HEK293 (cell line): ENCODE data around the gene FOXK2.

Source experiments
- CTCF ChIA-PET: fragments of 350-600 bp; formaldehyde crosslinking; extraction: SDS; loops from one replicate; lab custom pipeline; 2021; ENCODE audit warnings: antibody characterized with exemption; lab: Yijun Ruan, JAX
- POLR2A ChIA-PET: fragments of 300-600 bp; formaldehyde crosslinking; extraction: SDS; loops from one replicate; lab custom pipeline; 2020; ENCODE audit warnings: antibody characterized with exemption, inconsistent platforms; lab: Yijun Ruan, JAX
- H3K27ac ChIP-seq: fragments of 200-500 bp; sonication (Bioruptor generic); 2 replicates; pipeline ENCODE4 v1.5.1; 2014; ENCODE audit warnings: low read depth, low read length, control low read depth, inconsistent platforms; ENCODE audit errors: extremely low read depth
- H3K36me3 ChIP-seq, 2 experiments: fragments of 200-500 bp in 1 of 2; sonication (Bioruptor generic) in 1 of 2; 1 replicate in 1 of 2; 2 replicates in 1 of 2; pipeline ENCODE4 v1.5.1; 2014 to 2017; ENCODE audit warnings: inconsistent platforms in 2 of 2, low read length in 2 of 2; ENCODE audit not compliant: control insufficient read depth in 2 of 2, insufficient read depth in 1 of 2
- H3K4me1 ChIP-seq: fragments of 200-500 bp; sonication (Bioruptor generic); 2 replicates; pipeline ENCODE4 v1.5.1; 2014; ENCODE audit warnings: mild to moderate bottlenecking, low read length, inconsistent platforms; ENCODE audit not compliant: control insufficient read depth, insufficient read depth
- H3K4me3 ChIP-seq: 2 replicates; pipeline ENCODE4 v1.5.1; 2011; ENCODE audit warnings: low read depth, mild to moderate bottlenecking, control low read depth, low read length, moderate library complexity
- H3K9me3 ChIP-seq: fragments of 200-500 bp; sonication (Bioruptor generic); 2 replicates; pipeline ENCODE4 v1.5.1; 2014; ENCODE audit warnings: low read depth, low read length, inconsistent platforms; ENCODE audit not compliant: control insufficient read depth, insufficient read depth
- KLF10 ChIP-seq: fragments of 450-650 bp; IDR thresholded peaks from 2 replicates; pipeline ENCODE4 v1.5.1; 2018; ENCODE audit warnings: missing biosample characterization, mild to moderate bottlenecking, missing genetic modification characterization
- KLF16 ChIP-seq: fragments of 450-650 bp; formaldehyde crosslinking; IDR thresholded peaks from 2 replicates; pipeline ENCODE4 v1.5.1; 2017; ENCODE audit warnings: missing biosample characterization, missing genetic modification characterization
- KLF8 ChIP-seq: fragments of 450-650 bp; formaldehyde crosslinking; IDR thresholded peaks from 2 replicates; pipeline ENCODE4 v1.5.1; 2016; ENCODE audit warnings: missing biosample characterization, missing genetic modification characterization
- KLF9 ChIP-seq: fragments of 450-650 bp; formaldehyde crosslinking; IDR thresholded peaks from 2 replicates; pipeline ENCODE4 v1.5.1; 2016; ENCODE audit warnings: missing biosample characterization, missing genetic modification characterization, low read depth
- OVOL3 ChIP-seq: fragments of 450-650 bp; formaldehyde crosslinking; IDR thresholded peaks from 2 replicates; pipeline ENCODE4 v1.5.1; 2016; ENCODE audit warnings: missing biosample characterization, missing genetic modification characterization
- SETDB1 ChIP-seq: IDR thresholded peaks from one replicate; pipeline ENCODE4 v1.6.1; 2017; ENCODE audit warnings: mild to moderate bottlenecking, low read length, moderate library complexity, mixed read lengths; ENCODE audit not compliant: insufficient read length
- TRIM28 ChIP-seq: IDR thresholded peaks from 2 replicates; pipeline ENCODE4 v1.6.1; 2011; ENCODE audit warnings: low read length, control low read depth, borderline replicate concordance
- WT1 ChIP-seq: fragments of 450-650 bp; formaldehyde crosslinking; IDR thresholded peaks from 2 replicates; pipeline ENCODE4 v1.5.1; 2016; ENCODE audit warnings: missing biosample characterization, missing genetic modification characterization
- YY1 ChIP-seq: fragments of 450-650 bp; formaldehyde crosslinking; IDR thresholded peaks from 2 replicates; pipeline ENCODE4 v1.5.1; 2018; ENCODE audit warnings: missing biosample characterization, missing genetic modification characterization
- ZBTB26 ChIP-seq: fragments of 450-650 bp; formaldehyde crosslinking; optimal IDR thresholded peaks from 2 replicates; pipeline ENCODE3; 2016; ENCODE audit warnings: missing biosample characterization, mild to moderate bottlenecking, missing genetic modification characterization
- ZBTB48 ChIP-seq: fragments of 450-650 bp; formaldehyde crosslinking; IDR thresholded peaks from 2 replicates; pipeline ENCODE4 v1.5.1; 2016; ENCODE audit warnings: missing biosample characterization, missing genetic modification characterization
- ZNF146 ChIP-seq: fragments of 450-650 bp; formaldehyde crosslinking; IDR thresholded peaks from 2 replicates; pipeline ENCODE4 v1.5.1; 2016; ENCODE audit warnings: missing biosample characterization, missing genetic modification characterization
- ZNF184 ChIP-seq: fragments of 450-650 bp; IDR thresholded peaks from 2 replicates; pipeline ENCODE4 v1.5.1; 2018; ENCODE audit warnings: missing biosample characterization, mild to moderate bottlenecking, missing genetic modification characterization
- ZNF362 ChIP-seq: fragments of 450-650 bp; formaldehyde crosslinking; IDR thresholded peaks from 2 replicates; pipeline ENCODE4 v1.5.1; 2016; ENCODE audit warnings: missing biosample characterization, missing genetic modification characterization
- ZNF366 ChIP-seq: fragments of 450-650 bp; formaldehyde crosslinking; conservative IDR thresholded peaks from 2 replicates; pipeline ENCODE4 v1.5.1; 2016; ENCODE audit warnings: missing biosample characterization, missing genetic modification characterization
- ZNF391 ChIP-seq: fragments of 450-650 bp; formaldehyde crosslinking; IDR thresholded peaks from 2 replicates; pipeline ENCODE4 v1.5.1; 2016; ENCODE audit warnings: low read depth, missing biosample characterization, missing genetic modification characterization, borderline replicate concordance
- ZNF433 ChIP-seq: fragments of 450-650 bp; formaldehyde crosslinking; IDR thresholded peaks from 2 replicates; pipeline ENCODE4 v1.5.1; 2016; ENCODE audit warnings: missing biosample characterization, missing genetic modification characterization, low read depth
- ZNF514 ChIP-seq: fragments of 450-650 bp; formaldehyde crosslinking; IDR thresholded peaks from 2 replicates; pipeline ENCODE4 v1.5.1; 2016; ENCODE audit warnings: missing biosample characterization, missing genetic modification characterization
- ZNF530 ChIP-seq: fragments of 450-650 bp; formaldehyde crosslinking; IDR thresholded peaks from 2 replicates; pipeline ENCODE4 v1.5.1; 2016; ENCODE audit warnings: low read depth, missing biosample characterization, missing genetic modification characterization
- ZNF585B ChIP-seq: fragments of 450-650 bp; formaldehyde crosslinking; IDR thresholded peaks from 2 replicates; pipeline ENCODE4 v1.5.1; 2016; ENCODE audit warnings: missing biosample characterization, missing genetic modification characterization
- ZNF768 ChIP-seq: fragments of 450-650 bp; formaldehyde crosslinking; IDR thresholded peaks from 2 replicates; pipeline ENCODE4 v1.5.1; 2018; ENCODE audit warnings: missing biosample characterization, mild to moderate bottlenecking, missing genetic modification characterization
- ZSCAN16 ChIP-seq: fragments of 450-650 bp; formaldehyde crosslinking; IDR thresholded peaks from 2 replicates; pipeline ENCODE4 v1.5.1; 2016; ENCODE audit warnings: missing biosample characterization, missing genetic modification characterization
- TF ChIP-seq, protein P1 (sequence below): fragments of 450-650 bp; formaldehyde crosslinking; IDR thresholded peaks from 2 replicates; pipeline ENCODE4 v1.5.1; 2016; ENCODE audit warnings: missing biosample characterization, missing genetic modification characterization, low read depth
- TF ChIP-seq, protein P2 (sequence below): fragments of 450-650 bp; formaldehyde crosslinking; conservative IDR thresholded peaks from 2 replicates; pipeline ENCODE4 v1.5.1; 2016; ENCODE audit warnings: low read depth, missing biosample characterization, missing genetic modification characterization

Gene FOXK2

GRCh38 chr17:82592767-82593589, 73.4 kb downstream of the FOXK2 start (continued):
- peak; percentile 32; the same call in 1 of the 2 replicates for TF ChIP-seq KLF8
- TF ChIP-seq ZNF366 (tag by site-specific recombination): peak; percentile 45; the same call in 1 of the 2 replicates
- 0 out of 2 replicates have a peak, but pooled peaks have one; percentile 18 for TF ChIP-seq ZNF184 (tag by site-specific recombination)
- TF ChIP-seq ZNF433 (tag by site-specific recombination): no peak
- peak; percentile 44 for TF ChIP-seq KLF10
- peak; percentile 54; the same call in 1 of the 2 replicates for TF ChIP-seq TRIM28

GRCh38 chr17:82593590-82594087, 74.1 kb downstream of the FOXK2 start:
- ChIA-PET POLR2A (no interaction called here), CTCF (no interaction called here)
- TF ChIP-seq ZBTB26: peak; percentile 2
- no peak for TF ChIP-seq ZNF362 (tag by site-specific recombination)
- H3K4me3 ChIP-seq: peak overlapping the region; percentile 44
- H3K9me3 ChIP-seq: no peaks in the 10 kb centered on the region
- peak overlapping the region; percentile 73 for H3K27ac ChIP-seq
- H3K4me1 ChIP-seq: peaks cover 4% of the 10 kb centered on the region
- peaks cover 22 to 82% of the 10 kb centered on the region in 2 experiments; a peak in 2 of 3 replicates for H3K36me3 ChIP-seq

DNA sequence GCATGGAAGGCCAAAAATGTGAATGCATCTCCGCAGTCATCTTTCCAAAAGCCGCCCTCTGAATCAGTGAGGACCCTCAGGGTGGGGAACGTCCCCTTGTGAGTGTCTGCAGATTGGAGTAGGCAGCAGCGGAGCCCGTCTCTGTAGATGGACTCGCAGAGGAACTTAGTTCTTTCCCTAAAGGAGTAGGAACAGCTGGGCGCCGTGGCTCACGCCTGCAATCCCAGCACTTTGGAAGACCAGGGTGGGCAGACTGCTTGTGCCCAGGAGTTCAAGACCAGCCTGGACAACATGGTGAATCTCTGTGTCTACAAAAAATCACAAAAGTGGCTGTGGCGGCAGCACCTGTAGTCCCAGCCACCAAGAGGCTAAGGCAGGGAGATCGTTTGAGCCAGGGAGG, 75.0 kb downstream of the FOXK2 start:
- Histone ChIP-seq H3K4me1 (peaks cover 4% of the 10 kb centered on the region), H3K9me3 (no peaks in the 10 kb centered on the region), H3K36me3 (peaks cover 22 to 86% of the 10 kb centered on the region in 2 experiments; a peak in 2 of 3 replicates), H3K27ac (no peak overlapping the region), H3K4me3 (no peak overlapping the region)
- ChIA-PET CTCF (no interaction called here), POLR2A (no interaction called here)
- TF ChIP-seq, protein P1, sequence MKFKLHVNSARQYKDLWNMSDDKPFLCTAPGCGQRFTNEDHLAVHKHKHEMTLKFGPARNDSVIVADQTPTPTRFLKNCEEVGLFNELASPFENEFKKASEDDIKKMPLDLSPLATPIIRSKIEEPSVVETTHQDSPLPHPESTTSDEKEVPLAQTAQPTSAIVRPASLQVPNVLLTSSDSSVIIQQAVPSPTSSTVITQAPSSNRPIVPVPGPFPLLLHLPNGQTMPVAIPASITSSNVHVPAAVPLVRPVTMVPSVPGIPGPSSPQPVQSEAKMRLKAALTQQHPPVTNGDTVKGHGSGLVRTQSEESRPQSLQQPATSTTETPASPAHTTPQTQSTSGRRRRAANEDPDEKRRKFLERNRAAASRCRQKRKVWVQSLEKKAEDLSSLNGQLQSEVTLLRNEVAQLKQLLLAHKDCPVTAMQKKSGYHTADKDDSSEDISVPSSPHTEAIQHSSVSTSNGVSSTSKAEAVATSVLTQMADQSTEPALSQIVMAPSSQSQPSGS (tag by site-specific recombination): no peak
- TF ChIP-seq ZNF514 (no peak), ZNF391 (tag by site-specific recombination) (no peak), ZSCAN16 (tag by site-specific recombination) (no peak), OVOL3 (tag by site-specific recombination) (no peak), ZNF530 (tag by site-specific recombination) (no peak), YY1 (no peak), ZNF768 (tag by site-specific recombination) (no peak), ZNF146 (tag by site-specific recombination) (no peak), KLF9 (tag by site-specific recombination) (no peak), WT1 (no peak), ZNF585B (tag by site-specific recombination) (no peak), ZBTB48 (tag by site-specific recombination) (no peak), SETDB1 (no peak), KLF16 (tag by site-specific recombination) (no peak)
- TF ChIP-seq, protein P2, sequence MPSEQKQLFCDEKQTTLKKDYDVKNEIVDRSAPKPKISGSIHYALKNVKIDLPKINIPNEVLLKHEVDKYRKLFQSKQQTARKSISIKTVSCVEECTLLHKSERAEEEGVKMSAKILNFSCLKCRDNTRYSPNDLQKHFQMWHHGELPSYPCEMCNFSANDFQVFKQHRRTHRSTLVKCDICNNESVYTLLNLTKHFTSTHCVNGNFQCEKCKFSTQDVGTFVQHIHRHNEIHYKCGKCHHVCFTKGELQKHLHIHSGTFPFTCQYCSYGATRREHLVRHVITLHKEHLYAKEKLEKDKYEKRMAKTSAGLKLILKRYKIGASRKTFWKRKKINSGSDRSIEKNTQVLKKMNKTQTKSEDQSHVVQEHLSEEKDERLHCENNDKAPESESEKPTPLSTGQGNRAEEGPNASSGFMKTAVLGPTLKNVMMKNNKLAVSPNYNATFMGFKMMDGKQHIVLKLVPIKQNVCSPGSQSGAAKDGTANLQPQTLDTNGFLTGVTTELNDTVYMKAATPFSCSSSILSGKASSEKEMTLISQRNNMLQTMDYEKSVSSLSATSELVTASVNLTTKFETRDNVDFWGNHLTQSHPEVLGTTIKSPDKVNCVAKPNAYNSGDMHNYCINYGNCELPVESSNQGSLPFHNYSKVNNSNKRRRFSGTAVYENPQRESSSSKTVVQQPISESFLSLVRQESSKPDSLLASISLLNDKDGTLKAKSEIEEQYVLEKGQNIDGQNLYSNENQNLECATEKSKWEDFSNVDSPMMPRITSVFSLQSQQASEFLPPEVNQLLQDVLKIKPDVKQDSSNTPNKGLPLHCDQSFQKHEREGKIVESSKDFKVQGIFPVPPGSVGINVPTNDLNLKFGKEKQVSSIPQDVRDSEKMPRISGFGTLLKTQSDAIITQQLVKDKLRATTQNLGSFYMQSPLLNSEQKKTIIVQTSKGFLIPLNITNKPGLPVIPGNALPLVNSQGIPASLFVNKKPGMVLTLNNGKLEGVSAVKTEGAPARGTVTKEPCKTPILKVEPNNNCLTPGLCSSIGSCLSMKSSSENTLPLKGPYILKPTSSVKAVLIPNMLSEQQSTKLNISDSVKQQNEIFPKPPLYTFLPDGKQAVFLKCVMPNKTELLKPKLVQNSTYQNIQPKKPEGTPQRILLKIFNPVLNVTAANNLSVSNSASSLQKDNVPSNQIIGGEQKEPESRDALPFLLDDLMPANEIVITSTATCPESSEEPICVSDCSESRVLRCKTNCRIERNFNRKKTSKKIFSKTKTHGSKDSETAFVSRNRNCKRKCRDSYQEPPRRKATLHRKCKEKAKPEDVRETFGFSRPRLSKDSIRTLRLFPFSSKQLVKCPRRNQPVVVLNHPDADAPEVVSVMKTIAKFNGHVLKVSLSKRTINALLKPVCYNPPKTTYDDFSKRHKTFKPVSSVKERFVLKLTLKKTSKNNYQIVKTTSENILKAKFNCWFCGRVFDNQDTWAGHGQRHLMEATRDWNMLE (tag by site-specific recombination): no peak
